NK-92 (cell line): Measurements from ENCODE around the gene HS3ST6.
"Not testable (repeated sequence)": the region's sequence is repeated elsewhere in the genome, so short reads cannot be mapped to it uniquely, and the experiment has no call there.

Source experiments
- DNase-seq: peaks from one replicate; lab custom pipeline; 2025; ENCODE audit not compliant: unreplicated experiment; lab: John Stamatoyannopoulos, UW

The HS3ST6 gene

GRCh38 chr16:1929578-1930337 lies 11.5 kb upstream of the HS3ST6 start:
- DNase-seq = peak; percentile 66

- no peak for DNase-seq
Measured at GRCh38 chr16:1929105-1929504, 10.9 kb upstream of the HS3ST6 start.

- no peak for DNase-seq
Measured at GRCh38 chr16:1926271-1926670, 8.1 kb upstream of the HS3ST6 start.

- DNase-seq = no peak
Measured at GRCh38 chr16:1924095-1924494, 5.9 kb upstream of the HS3ST6 start.

- DNase-seq = no peak
Measured at GRCh38 chr16:1923299-1924034, 5.3 kb upstream of the HS3ST6 start.

DNA sequence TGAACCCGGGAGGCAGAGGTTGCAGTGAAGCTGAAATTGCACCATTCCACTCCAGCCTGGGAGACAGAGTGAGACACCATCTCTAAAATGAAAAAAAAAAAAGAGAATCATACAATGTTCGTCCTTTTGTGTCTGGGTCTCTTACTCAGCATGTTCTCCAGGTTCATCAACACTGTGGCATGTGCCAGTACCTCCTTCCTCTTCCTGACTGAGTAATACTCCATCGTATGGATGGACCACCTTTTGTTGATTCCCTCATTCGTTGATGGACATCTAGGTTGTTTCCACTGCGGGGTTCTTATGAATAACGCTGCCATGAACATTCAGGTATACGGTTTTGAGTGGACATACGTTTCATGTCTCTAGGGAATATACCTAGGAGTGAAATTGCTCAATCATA lies 4.1 kb upstream of the HS3ST6 start:
- no peak for DNase-seq

DNA sequence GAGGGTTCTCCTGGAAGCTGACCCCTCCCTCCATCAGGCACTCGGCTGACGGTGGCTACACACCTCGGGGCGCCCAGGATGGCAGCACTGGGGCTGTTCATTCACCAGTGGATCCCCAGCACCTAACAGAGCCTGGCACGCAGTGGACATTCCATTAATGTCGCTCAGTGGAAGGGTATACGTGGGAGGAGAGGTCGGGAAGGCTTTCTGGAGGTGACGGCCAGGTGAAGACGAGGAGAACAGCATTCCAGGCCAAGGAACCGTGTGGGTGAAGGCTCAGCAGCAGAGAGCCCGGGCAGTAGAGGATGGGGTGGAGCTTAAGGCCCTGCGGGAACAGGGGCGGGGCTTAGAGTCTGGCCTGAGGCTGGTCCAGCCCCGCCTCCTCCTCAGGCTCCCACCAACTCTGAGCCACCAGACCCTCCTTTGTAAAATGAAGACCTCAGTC lies 2.5 kb upstream of the HS3ST6 start:
- DNase-seq = no peak

DNA sequence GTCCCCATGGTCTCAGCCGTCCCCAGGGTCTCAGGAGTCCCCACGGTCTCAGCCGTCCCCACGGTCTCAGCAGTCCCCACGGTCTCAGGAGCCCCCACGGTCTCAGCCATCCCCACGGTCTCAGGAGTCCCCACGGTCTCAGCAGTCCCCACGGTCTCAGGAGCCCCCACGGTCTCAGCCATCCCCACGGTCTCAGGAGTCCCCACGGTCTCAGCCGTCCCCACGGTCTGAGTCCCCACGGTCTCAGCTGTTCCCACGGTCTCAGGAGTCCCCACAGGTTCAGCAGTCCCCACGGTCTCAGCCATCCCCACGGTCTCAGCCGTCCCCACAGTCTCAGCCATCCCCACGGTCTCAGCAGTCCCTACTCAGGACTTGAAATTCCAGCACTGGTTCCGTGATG lies 1.9 kb upstream of the HS3ST6 start:
- DNase-seq = not testable (repeated sequence)

DNA sequence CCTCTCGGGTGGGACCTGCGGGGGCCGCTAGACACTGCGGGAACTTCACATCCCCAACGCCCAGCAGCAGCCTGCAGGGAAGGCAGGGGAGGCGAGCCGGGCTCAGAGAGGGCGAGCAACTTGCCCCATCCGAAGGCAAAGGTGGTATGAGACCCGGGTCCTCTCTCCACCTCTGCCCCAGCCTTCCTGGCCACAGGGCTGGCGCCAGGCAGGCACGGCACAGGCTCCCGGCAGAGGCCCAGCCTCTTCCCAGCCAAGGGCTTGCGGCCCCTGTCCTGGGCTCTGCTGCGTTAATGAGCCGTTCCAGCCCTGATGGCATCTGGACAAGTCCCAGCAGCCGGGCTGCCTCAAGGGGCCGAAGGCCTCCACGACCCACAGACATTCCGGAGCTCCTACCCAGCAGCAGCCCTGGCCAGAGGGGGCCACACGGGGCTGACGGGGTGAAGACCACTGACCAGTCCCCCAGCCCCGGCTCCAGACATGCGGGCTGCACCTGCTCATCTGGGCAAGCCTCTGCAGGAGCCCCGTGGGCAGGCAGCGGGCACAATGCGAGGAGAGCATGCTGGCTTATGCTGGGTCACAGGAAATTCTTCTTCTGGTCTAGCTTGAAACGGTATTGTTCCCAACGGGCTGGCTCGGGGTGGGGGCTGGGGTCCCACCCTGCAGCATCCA lies 1.2 kb upstream of the HS3ST6 start:
- no peak for DNase-seq

- no peak for DNase-seq
Measured at GRCh38 chr16:1917665-1918350, 407 bp downstream of the HS3ST6 start.

DNA sequence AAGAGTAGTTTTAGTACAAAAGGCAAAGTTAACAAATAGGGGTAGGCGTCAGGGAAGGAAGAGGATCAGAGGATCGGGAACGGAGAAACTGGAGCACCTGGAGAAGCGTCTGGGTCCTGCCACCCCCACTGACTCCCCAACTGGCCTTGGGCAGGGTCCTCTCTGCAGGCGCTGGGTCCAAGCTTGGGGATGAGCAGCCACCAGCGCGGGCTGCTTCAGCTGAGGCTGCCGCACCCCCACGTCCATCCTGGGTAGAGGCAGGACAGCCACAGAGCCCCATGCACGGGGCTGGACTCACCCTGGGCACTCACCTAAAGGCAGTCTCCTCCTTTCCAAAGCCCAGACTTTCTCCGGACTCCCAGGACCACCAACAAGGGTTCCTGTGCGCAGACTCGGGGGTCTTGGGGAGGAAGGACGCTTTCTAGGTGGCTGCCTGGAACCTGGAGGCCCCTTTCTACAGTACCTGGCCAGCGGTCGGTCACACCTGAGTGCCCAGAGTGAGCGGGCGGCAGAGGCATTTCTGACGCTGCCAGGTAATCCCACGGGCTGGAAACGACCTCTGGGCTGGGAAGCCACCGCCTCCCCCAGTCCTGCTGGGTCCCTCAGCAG lies 1.1 kb downstream of the HS3ST6 start:
- DNase-seq = no peak

GRCh38 chr16:1916640-1916990 lies 1.6 kb downstream of the HS3ST6 start:
- DNase-seq = no peak

GRCh38 chr16:1915732-1916639 lies 2.2 kb downstream of the HS3ST6 start:
- DNase-seq = no peak

DNA sequence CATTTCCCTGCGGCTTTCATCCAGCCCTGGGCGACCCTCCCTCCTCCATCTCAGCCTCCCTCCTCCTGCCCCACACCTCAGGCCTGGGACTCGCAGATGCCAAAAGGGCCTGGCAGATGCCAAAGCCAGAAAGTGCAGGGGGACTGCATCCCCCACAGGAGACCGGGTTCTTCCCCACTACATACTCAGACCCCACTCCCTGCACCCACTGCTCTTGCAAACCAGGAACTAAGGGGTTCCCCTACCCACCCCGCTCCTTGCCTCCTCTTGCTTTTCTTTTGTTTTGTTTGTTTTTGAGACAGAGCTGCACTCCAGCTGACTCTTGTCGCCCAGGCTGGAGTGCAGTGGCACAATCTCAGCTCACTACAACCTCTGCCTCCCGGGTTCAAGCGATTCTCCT lies 3.2 kb downstream of the HS3ST6 start:
- no peak for DNase-seq

- no peak for DNase-seq
Measured at GRCh38 chr16:1914084-1914608, 4.1 kb downstream of the HS3ST6 start.

DNA sequence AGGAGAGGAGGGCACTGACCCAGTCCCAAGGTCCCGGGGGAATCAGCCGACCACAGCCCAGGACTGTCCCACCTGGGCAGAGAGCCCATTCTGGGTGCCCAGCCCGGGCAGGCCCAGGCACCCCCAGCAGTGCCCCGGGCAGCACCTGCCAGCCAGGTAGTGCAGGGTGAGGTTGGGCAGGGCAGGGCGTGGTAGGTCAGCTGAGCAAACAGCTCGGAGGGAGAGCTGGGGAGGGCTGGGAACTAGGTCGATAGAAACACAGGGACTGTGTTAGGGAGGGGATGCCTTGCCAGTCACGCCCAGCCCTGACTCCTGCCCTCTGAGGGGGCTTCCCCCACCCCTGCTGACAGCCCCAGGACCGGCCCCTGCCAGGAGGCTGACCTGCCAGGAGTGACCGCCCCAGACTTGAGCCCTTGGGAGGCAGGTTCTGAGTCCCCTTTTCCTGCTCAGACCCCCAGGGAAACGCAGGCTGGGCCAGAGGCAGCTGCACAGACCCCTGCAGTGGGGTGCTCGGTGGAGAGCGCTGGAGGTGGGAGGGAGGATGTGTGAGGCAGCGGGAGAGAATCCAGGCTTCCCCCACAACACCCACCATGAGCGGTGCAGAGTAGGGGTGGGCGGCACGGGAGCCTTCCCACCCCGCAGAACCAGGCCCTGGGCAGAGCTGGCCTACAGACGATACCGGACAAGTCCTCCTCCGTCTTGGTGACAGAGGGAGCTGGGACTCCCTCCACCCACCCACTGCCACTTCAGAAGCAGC lies 4.7 kb downstream of the HS3ST6 start:
- DNase-seq = no peak

DNA sequence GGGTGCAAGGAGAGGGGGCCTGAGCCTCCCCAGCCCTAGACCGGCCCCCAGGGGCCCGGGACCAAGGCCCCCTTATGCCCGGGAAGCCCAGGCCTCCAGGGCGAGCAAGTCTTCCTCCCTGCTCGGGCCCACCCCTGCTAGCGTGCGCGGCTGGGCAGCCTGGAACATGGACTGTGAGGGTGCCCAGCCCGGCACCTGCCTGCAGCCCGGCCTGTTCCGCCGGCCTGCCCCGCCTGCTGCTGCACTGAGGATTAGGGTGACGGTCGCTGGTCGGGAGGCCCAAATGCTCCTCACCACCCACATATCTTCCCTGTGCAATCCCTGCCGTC lies 6.0 kb downstream of the HS3ST6 start:
- DNase-seq = no peak

- no peak for DNase-seq
Measured at GRCh38 chr16:1911467-1912214, 6.6 kb downstream of the HS3ST6 start.
